GM23338 (cell line): Measurements from ENCODE around the gene IQGAP1. TPM values are rescaled to one million over a fixed set of nuclear protein-coding genes. Genes with fewer than 3 reads are reported as not detected.

Experiments used
- ATAC-seq: fragments of 200-7000 bp; cut with Tn5 transposase; 3 replicates; pipeline ENCODE4 v1.9.1; 2020
- DNase-seq: peaks from one replicate; pipeline ENCODE4 v3.0.0-alpha.2; 2015; ENCODE audit warnings: low spot score
- H2AFZ ChIP-seq: fragments of 200-600 bp; sonication (generic); 2 replicates; pipeline ENCODE4 v1.8.0; 2016; ENCODE audit warnings: antibody characterized with exemption, mild to moderate bottlenecking, moderate library complexity
- H3F3A ChIP-seq: fragments of 200-600 bp; sonication (generic); replicated peaks from 2 replicates; pipeline ENCODE4 v1.8.0; 2017; ENCODE audit warnings: antibody characterized with exemption, mixed run types, low read depth
- H3K27ac ChIP-seq: fragments of 200-600 bp; sonication (generic); 2 replicates; pipeline ENCODE4 v1.6.1; 2016; ENCODE audit warnings: low read depth
- H3K27me3 ChIP-seq: fragments of 200-600 bp; sonication (generic); 2 replicates; pipeline ENCODE4 v1.8.0; 2016; ENCODE audit warnings: mild to moderate bottlenecking, mixed run types, moderate library complexity; ENCODE audit not compliant: insufficient read depth
- H3K36me3 ChIP-seq: fragments of 200-600 bp; sonication (generic); 2 replicates; pipeline ENCODE4 v1.8.0; 2016; ENCODE audit warnings: mild to moderate bottlenecking; ENCODE audit not compliant: insufficient read depth
- H3K4me1 ChIP-seq: fragments of 200-600 bp; sonication (generic); 2 replicates; pipeline ENCODE4 v1.8.0; 2016; ENCODE audit warnings: mild to moderate bottlenecking, moderate library complexity; ENCODE audit not compliant: insufficient read depth
- H3K4me2 ChIP-seq: fragments of 200-600 bp; sonication (generic); 2 replicates; pipeline ENCODE4 v1.7.1; 2017; ENCODE audit warnings: mixed run types
- H3K4me3 ChIP-seq: fragments of 200-600 bp; sonication (generic); 2 replicates; pipeline ENCODE4 v1.6.1; 2016; ENCODE audit warnings: mixed run types
- H3K79me2 ChIP-seq: fragments of 200-600 bp; sonication (generic); replicated peaks from 2 replicates; pipeline ENCODE4 v1.8.0; 2017; ENCODE audit warnings: mild to moderate bottlenecking; ENCODE audit not compliant: insufficient read depth
- H3K9me2 ChIP-seq: fragments of 200-600 bp; sonication (generic); 2 replicates; pipeline ENCODE4 v1.8.0; 2017; ENCODE audit not compliant: insufficient read depth
- H4K20me1 ChIP-seq: fragments of 200-600 bp; sonication (generic); replicated peaks from 2 replicates; pipeline ENCODE4 v1.8.0; 2017; ENCODE audit warnings: mild to moderate bottlenecking; ENCODE audit not compliant: insufficient read depth
- H3K27ac Mint-ChIP-seq: 2 replicates; pipeline ENCODE4 v1.8.0; 2020; ENCODE audit warnings: inconsistent platforms, mild to moderate bottlenecking, moderate library complexity, mixed read lengths
- H3K27me3 Mint-ChIP-seq: 3 replicates; pipeline ENCODE4 v1.8.0; 2022; ENCODE audit warnings: low read depth, mild to moderate bottlenecking, moderate library complexity, mixed read lengths, inconsistent platforms; ENCODE audit not compliant: insufficient read depth, poor library complexity
- H3K36me3 Mint-ChIP-seq: 3 replicates; pipeline ENCODE4 v1.8.0; 2021; ENCODE audit warnings: low read depth, mild to moderate bottlenecking, inconsistent platforms, moderate library complexity, mixed read lengths
- H3K4me1 Mint-ChIP-seq: 3 replicates; pipeline ENCODE4 v1.8.0; 2020; ENCODE audit warnings: mild to moderate bottlenecking, inconsistent platforms, mixed read lengths
- H3K4me3 Mint-ChIP-seq: 3 replicates; pipeline ENCODE4 v1.8.0; 2021; ENCODE audit warnings: moderate library complexity, mild to moderate bottlenecking, inconsistent platforms, mixed read lengths
- H3K9me3 Mint-ChIP-seq: 3 replicates; pipeline ENCODE4 v1.8.0; 2020; ENCODE audit warnings: moderate library complexity, mild to moderate bottlenecking, inconsistent platforms, mixed read lengths
- CREB1 ChIP-seq: fragments of 250-450 bp; sonication (Bioruptor Pico); IDR thresholded peaks from 2 replicates; pipeline ENCODE4 v1.5.0; 2020; ENCODE audit warnings: low read depth, mild to moderate bottlenecking, moderate library complexity
- CTCF ChIP-seq, 2 experiments: fragments of 200-600 bp in 1 of 2; sonication (generic) in 1 of 2; conservative IDR thresholded peaks; 2 replicates each; pipeline versions ENCODE4 v1.5.1 to v1.6.1; 2016 to 2017; ENCODE audit warnings: antibody characterized with exemption in 2 of 2, low read depth in 2 of 2, mild to moderate bottlenecking in 2 of 2, moderate library complexity in 1 of 2
- EZH2 ChIP-seq: fragments of 200-600 bp; sonication (generic); IDR thresholded peaks from one replicate; pipeline ENCODE4 v1.8.0; 2017; ENCODE audit warnings: antibody characterized with exemption, mild to moderate bottlenecking, low read depth; ENCODE audit not compliant: unreplicated experiment
- EZH2phosphoT487 ChIP-seq: fragments of 200-600 bp; sonication (generic); IDR thresholded peaks from one replicate; pipeline ENCODE4 v1.8.1; 2018; ENCODE audit warnings: antibody characterized with exemption; ENCODE audit not compliant: unreplicated experiment
- JUNB ChIP-seq: IDR thresholded peaks from one replicate; pipeline ENCODE4 v1.6.1; 2016; ENCODE audit warnings: antibody characterized with exemption; ENCODE audit not compliant: unreplicated experiment
- NANOG ChIP-seq: IDR thresholded peaks from 2 replicates; pipeline ENCODE4 v1.6.1; 2016; ENCODE audit warnings: antibody characterized with exemption, borderline replicate concordance
- POLR2AphosphoS5 ChIP-seq: IDR thresholded peaks from 2 replicates; pipeline ENCODE4 v1.6.1; 2016; ENCODE audit warnings: antibody characterized with exemption, low read depth
- STAT1 ChIP-seq: IDR thresholded peaks from one replicate; pipeline ENCODE4 v1.6.1; 2016; ENCODE audit warnings: antibody characterized with exemption; ENCODE audit not compliant: unreplicated experiment
- ZNF114 ChIP-seq: fragments of 250-450 bp; sonication (Bioruptor Pico); IDR thresholded peaks from 2 replicates; pipeline ENCODE4 v1.5.0; 2020; ENCODE audit warnings: mild to moderate bottlenecking, moderate library complexity
- ZNF331 ChIP-seq: fragments of 250-450 bp; sonication (Bioruptor Pico); IDR thresholded peaks from 2 replicates; pipeline ENCODE4 v1.5.0; 2020; ENCODE audit warnings: low read depth, mild to moderate bottlenecking, moderate library complexity
- polyA plus RNA-seq: library from polyadenylated mRNA; unstranded; fragments of >200 nt; fragmentation: Nextera tagmentation; extraction: Ambion mirVana; gene quantifications from 2 replicates; pipeline ENCODE4 v1.2.1, GENCODE V29; 2016
- total RNA-seq: library from RNA; depleted of rRNA; stranded (reverse); fragments of >200 nt; shearing (Covaris generic); gene quantifications from 2 replicates; pipeline ENCODE4 v1.2.3, GENCODE V29; 2014
- TF ChIP-seq, protein P1 (sequence below): IDR thresholded peaks from one replicate; pipeline ENCODE4 v1.6.1; 2018; ENCODE audit warnings: antibody characterized with exemption; ENCODE audit not compliant: unreplicated experiment
- TF ChIP-seq, protein P2 (sequence below): IDR thresholded peaks from 2 replicates; pipeline ENCODE4 v1.6.1; 2016; ENCODE audit warnings: antibody characterized with exemption

Gene IQGAP1
- total and polyA plus RNA-seq, 2 experiments from 2014 or later: 92.7 to 159 TPM

- ATAC-seq (no peak), DNase-seq (no peak)
- Mint-ChIP-seq H3K4me1 (peaks cover 67% of the 10 kb centered on the region), H3K27me3 (peaks cover 10% of the 10 kb centered on the region), H3K27ac (peak overlapping the region; percentile 92), H3K9me3 (no peaks in the 10 kb centered on the region), H3K36me3 (peaks cover 23% of the 10 kb centered on the region), H3K4me3 (peak overlapping the region; percentile 3; the same call in 2 of the 3 replicates)
- Histone ChIP-seq H3K36me3 (no peaks in the 10 kb centered on the region), H3K4me2 (peak overlapping the region; percentile 70), H3K27ac (peak overlapping the region; percentile 86), H3F3A (no peaks in the 10 kb centered on the region), H2AFZ (no peak overlapping the region), H3K79me2 (peaks cover 88% of the 10 kb centered on the region), H3K4me1 (peaks cover 71% of the 10 kb centered on the region), H3K9me2 (no peaks in the 10 kb centered on the region), H3K4me3 (peak overlapping the region; percentile 3; the same call in 1 of the 2 replicates), H3K27me3 (no peaks in the 10 kb centered on the region), H4K20me1 (0 out of 2 replicates have a peak, but pooled peaks cover 4% of the 10 kb centered on the region)
- TF ChIP-seq, protein P1, sequence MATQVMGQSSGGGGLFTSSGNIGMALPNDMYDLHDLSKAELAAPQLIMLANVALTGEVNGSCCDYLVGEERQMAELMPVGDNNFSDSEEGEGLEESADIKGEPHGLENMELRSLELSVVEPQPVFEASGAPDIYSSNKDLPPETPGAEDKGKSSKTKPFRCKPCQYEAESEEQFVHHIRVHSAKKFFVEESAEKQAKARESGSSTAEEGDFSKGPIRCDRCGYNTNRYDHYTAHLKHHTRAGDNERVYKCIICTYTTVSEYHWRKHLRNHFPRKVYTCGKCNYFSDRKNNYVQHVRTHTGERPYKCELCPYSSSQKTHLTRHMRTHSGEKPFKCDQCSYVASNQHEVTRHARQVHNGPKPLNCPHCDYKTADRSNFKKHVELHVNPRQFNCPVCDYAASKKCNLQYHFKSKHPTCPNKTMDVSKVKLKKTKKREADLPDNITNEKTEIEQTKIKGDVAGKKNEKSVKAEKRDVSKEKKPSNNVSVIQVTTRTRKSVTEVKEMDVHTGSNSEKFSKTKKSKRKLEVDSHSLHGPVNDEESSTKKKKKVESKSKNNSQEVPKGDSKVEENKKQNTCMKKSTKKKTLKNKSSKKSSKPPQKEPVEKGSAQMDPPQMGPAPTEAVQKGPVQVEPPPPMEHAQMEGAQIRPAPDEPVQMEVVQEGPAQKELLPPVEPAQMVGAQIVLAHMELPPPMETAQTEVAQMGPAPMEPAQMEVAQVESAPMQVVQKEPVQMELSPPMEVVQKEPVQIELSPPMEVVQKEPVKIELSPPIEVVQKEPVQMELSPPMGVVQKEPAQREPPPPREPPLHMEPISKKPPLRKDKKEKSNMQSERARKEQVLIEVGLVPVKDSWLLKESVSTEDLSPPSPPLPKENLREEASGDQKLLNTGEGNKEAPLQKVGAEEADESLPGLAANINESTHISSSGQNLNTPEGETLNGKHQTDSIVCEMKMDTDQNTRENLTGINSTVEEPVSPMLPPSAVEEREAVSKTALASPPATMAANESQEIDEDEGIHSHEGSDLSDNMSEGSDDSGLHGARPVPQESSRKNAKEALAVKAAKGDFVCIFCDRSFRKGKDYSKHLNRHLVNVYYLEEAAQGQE: no peak
- TF ChIP-seq EZH2 (no peak), CTCF (conservative IDR thresholded peaks at IDR 0.05; ENCODE audit: low read depth in 2 of 2) (no peak), POLR2AphosphoS5 (no peak), CREB1 (CRISPR knock-in tag) (no peak), ZNF114 (no peak), ZNF331 (CRISPR knock-in tag) (no peak), EZH2phosphoT487 (no peak), NANOG (no peak), JUNB (no peak), STAT1 (no peak)
- TF ChIP-seq, protein P2, sequence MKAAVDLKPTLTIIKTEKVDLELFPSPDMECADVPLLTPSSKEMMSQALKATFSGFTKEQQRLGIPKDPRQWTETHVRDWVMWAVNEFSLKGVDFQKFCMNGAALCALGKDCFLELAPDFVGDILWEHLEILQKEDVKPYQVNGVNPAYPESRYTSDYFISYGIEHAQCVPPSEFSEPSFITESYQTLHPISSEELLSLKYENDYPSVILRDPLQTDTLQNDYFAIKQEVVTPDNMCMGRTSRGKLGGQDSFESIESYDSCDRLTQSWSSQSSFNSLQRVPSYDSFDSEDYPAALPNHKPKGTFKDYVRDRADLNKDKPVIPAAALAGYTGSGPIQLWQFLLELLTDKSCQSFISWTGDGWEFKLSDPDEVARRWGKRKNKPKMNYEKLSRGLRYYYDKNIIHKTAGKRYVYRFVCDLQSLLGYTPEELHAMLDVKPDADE: no peak
Observed at GRCh38 chr15:90393040-90393439, 5.0 kb downstream of the IQGAP1 start.
